NT2/D1 (cell line): ENCODE data around the gene ZXDA.

Source experiments
- YY1 ChIP-seq: IDR thresholded peaks from 2 replicates; pipeline ENCODE4 v1.6.1; 2011; ENCODE audit not compliant: insufficient read length, insufficient read depth
- ZNF274 ChIP-seq: IDR thresholded peaks from 2 replicates; pipeline ENCODE4 v1.6.1; 2011; ENCODE audit warnings: mild to moderate bottlenecking, low read depth, low read length

DNA sequence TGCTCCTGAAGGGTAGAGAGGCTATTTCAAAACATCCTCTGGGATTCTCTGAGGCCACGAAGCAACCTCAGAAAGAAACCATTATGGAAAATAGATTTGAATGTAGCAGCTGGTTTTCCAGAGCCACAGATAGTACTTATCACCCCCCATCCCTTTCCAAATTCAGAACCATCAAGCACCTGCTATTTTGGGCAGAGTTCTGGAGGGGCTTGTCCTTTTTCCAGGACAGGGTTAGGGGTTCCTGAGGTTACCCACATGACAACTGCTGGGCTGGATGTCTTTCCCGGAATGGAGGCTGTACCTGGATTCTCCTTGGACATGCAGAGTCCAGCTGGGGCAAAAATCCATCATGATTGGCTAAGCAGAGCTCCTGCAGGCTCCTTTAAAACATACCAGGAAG lies 22.0 kb upstream of the ZXDA start:
- TF ChIP-seq YY1 (no peak), ZNF274 (no peak)
